HFFc6 (cell line): ENCODE measurements around the gene CCDC9. TPM values are rescaled to one million over a fixed set of nuclear protein-coding genes. Genes with fewer than 3 reads are reported as not detected.

Experiments
- DNase-seq: peaks from one replicate; pipeline ENCODE4 v3.0.0-alpha.2; 2018
- H3K27ac Mint-ChIP-seq: 2 replicates; pipeline ENCODE4 v1.8.0; 2020; ENCODE audit warnings: mild to moderate bottlenecking, mixed read lengths
- H3K27me3 Mint-ChIP-seq: 2 replicates; pipeline ENCODE4 v1.8.0; 2021; ENCODE audit warnings: mild to moderate bottlenecking, moderate library complexity, mixed read lengths; ENCODE audit not compliant: insufficient read depth
- H3K36me3 Mint-ChIP-seq: 2 replicates; pipeline ENCODE4 v1.8.0; 2021; ENCODE audit warnings: low read depth, mixed read lengths
- H3K4me1 Mint-ChIP-seq: 2 replicates; pipeline ENCODE4 v1.8.0; 2020; ENCODE audit warnings: low read depth, mixed read lengths
- H3K4me3 Mint-ChIP-seq: 2 replicates; pipeline ENCODE4 v1.8.0; 2020; ENCODE audit warnings: mild to moderate bottlenecking, moderate library complexity, mixed read lengths
- H3K9me3 Mint-ChIP-seq: 2 replicates; pipeline ENCODE4 v1.8.0; 2020; ENCODE audit warnings: mild to moderate bottlenecking, mixed read lengths
- total RNA-seq, 6 experiments: library from RNA; stranded (reverse); fragmentation: NEBNext Ultra II Directional; extraction: Animal tissue kit (Norgen Biotek cat#: 25700); gene quantifications; 2 replicates in 1 of 6; 3 replicates in 5 of 6; pipeline ENCODE4 v1.2.3, GENCODE V29; 2021
- TF ChIP-seq, protein P1 (sequence below): fragments of 200-600 bp; sonication (generic); IDR thresholded peaks from 2 replicates; pipeline ENCODE4 v1.5.0; 2021; ENCODE audit warnings: antibody characterized with exemption, mild to moderate bottlenecking

Gene CCDC9
- total RNA-seq, 6 experiments from 2014 or later, result 20.6 to 30.6 (median 23.8) TPM

DNA sequence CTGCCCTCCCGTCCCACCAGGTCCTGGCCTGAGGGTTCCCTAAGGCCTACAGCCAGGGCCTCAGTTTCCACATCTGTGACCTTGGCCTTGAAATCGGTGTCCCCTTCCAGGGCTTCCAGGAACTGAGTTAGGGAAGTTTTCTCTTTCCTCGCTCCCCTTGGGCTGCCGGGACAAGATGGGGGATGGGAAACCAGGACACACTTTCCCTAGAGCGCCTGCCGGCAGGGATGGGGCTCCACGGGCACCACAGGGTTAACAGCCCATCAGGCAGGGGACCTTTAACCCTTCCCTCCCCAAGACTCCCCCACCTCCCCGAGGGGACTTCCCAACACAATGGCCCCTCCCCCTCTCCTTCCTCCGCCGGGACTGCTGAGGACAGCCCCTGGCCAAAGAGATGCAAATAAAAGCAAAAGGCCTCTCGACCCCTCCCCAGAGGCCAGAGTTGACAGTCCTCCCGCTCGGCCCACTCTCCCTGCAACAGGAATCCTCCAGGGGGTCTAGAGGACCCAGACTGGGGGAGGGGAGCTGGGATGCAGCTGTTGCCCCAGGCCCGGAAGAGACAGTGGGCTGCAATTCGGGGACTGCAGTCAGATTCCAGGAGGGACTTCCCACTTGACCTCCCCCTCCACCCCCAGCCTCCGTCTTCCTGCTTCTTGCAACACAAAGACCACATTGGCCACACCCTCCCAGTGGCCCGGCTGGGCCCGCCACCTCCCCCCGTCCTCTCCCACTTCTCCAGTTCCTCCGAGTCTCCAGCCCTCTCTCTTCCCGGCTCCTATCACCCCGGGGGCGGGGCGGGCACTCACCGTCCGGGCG is 28.8 kb upstream of the CCDC9 start:
- peaks cover 7% of the 10 kb centered on the region for H3K27me3 Mint-ChIP-seq
- H3K27ac Mint-ChIP-seq, result peak overlapping the region; percentile 91
- H3K9me3 Mint-ChIP-seq, result no peaks in the 10 kb centered on the region
- peaks cover 10% of the 10 kb centered on the region; the same call in 1 of the 2 replicates for H3K36me3 Mint-ChIP-seq
- peak; percentile 89 for DNase-seq
- TF ChIP-seq, protein P1, sequence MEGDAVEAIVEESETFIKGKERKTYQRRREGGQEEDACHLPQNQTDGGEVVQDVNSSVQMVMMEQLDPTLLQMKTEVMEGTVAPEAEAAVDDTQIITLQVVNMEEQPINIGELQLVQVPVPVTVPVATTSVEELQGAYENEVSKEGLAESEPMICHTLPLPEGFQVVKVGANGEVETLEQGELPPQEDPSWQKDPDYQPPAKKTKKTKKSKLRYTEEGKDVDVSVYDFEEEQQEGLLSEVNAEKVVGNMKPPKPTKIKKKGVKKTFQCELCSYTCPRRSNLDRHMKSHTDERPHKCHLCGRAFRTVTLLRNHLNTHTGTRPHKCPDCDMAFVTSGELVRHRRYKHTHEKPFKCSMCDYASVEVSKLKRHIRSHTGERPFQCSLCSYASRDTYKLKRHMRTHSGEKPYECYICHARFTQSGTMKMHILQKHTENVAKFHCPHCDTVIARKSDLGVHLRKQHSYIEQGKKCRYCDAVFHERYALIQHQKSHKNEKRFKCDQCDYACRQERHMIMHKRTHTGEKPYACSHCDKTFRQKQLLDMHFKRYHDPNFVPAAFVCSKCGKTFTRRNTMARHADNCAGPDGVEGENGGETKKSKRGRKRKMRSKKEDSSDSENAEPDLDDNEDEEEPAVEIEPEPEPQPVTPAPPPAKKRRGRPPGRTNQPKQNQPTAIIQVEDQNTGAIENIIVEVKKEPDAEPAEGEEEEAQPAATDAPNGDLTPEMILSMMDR, result no peak
- peak overlapping the region; percentile 85; the same call in 1 of the 2 replicates for H3K4me3 Mint-ChIP-seq
- peaks cover 31% of the 10 kb centered on the region for H3K4me1 Mint-ChIP-seq

GRCh38 chr19:47228168-47228936 is 28.0 kb upstream of the CCDC9 start:
- H3K4me3 Mint-ChIP-seq, result 0 out of 2 replicates have a peak overlapping the region, but pooled peaks have one; percentile 85
- H3K27me3 Mint-ChIP-seq, result peaks cover 7% of the 10 kb centered on the region
- H3K36me3 Mint-ChIP-seq, result peaks cover 10% of the 10 kb centered on the region; the same call in 1 of the 2 replicates
- peaks cover 36% of the 10 kb centered on the region for H3K4me1 Mint-ChIP-seq
- H3K27ac Mint-ChIP-seq, result peak overlapping the region; percentile 91; the same call in 1 of the 2 replicates
- no peaks in the 10 kb centered on the region for H3K9me3 Mint-ChIP-seq
- DNase-seq, result peak; percentile 29
- TF ChIP-seq, protein P1, result no peak

DNA sequence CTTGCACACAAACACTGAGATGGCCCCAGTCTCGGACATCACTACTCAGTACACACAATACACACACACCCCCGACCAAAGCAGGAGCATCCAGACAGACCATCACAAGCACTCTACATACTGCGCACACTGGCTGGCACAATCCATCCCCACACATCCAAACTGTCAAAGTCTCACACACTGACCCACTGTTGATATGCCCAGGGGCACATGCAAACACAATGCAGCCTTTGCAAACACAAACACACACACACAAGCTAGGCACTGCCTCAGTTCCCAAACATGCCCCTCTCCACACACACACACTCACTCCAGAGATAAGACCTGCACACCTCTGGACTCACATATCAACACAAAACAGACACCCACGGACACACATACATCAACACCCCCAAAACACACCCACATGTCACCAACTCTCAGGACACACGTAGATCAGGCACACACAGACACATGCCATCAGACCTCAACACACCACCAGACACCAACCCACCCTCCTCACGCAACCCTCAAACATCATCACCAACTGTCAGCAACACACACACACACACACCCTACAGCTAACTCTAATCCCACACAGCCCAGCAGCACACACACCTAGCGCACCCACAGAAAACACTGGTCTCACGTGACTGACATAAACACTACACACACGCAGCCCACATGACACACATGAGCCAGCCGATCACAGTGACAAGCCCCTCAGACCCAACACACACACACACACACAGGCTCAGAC is 27.2 kb upstream of the CCDC9 start:
- Mint-ChIP-seq H3K27me3 (peaks cover 6% of the 10 kb centered on the region), H3K27ac (no peak overlapping the region), H3K36me3 (peaks cover 10% of the 10 kb centered on the region; the same call in 1 of the 2 replicates), H3K4me3 (no peak overlapping the region), H3K4me1 (peaks cover 36% of the 10 kb centered on the region), H3K9me3 (no peaks in the 10 kb centered on the region)
- TF ChIP-seq, protein P1, result no peak
- peak; percentile 36 for DNase-seq

- Mint-ChIP-seq H3K27ac (no peak overlapping the region), H3K27me3 (peaks cover 6% of the 10 kb centered on the region), H3K4me3 (no peak overlapping the region), H3K4me1 (peaks cover 36% of the 10 kb centered on the region), H3K36me3 (peaks cover 10% of the 10 kb centered on the region; the same call in 1 of the 2 replicates), H3K9me3 (no peaks in the 10 kb centered on the region)
- TF ChIP-seq, protein P1, result no peak
- peak; percentile 14 for DNase-seq
Observed at GRCh38 chr19:47229676-47230053, 26.7 kb upstream of the CCDC9 start.
